CD4-positive, CD25-positive, alpha-beta regulatory T cell (primary cell): ENCODE results near the gene TMEM272. TPM values are rescaled to one million over a fixed set of nuclear protein-coding genes. Genes with fewer than 3 reads are reported as not detected.

Source experiments
- ATAC-seq, 2 donors: fragments of 150-1000 bp; cut with Tn5 transposase; one replicate each; pipeline ENCODE4 v1.10.0; 2021; ENCODE audit warnings: low read depth in 2 of 2, moderate number of reproducible peaks in 2 of 2, moderate library complexity in 1 of 2
- DNase-seq, 3 donors: peaks; one replicate each; pipeline versions ENCODE4 v3.0.0 to v3.0.0-alpha.2; 2012 to 2022; ENCODE audit warnings: mixed read lengths in 1 of 3
- H3K27ac ChIP-seq: one replicate; pipeline ENCODE4 v1.7.0; 2013; ENCODE audit warnings: mild to moderate bottlenecking, low read length; ENCODE audit not compliant: insufficient read depth, poor library complexity, severe bottlenecking
- H3K27me3 ChIP-seq: one replicate; pipeline ENCODE4 v1.7.0; 2013; ENCODE audit warnings: low read length; ENCODE audit not compliant: control insufficient read depth, insufficient read depth
- H3K36me3 ChIP-seq: one replicate; pipeline ENCODE4 v1.7.0; 2013; ENCODE audit warnings: mild to moderate bottlenecking, low read length, moderate library complexity; ENCODE audit not compliant: control insufficient read depth, insufficient read depth
- H3K4me1 ChIP-seq: 2 replicates; pipeline ENCODE4 v1.7.0; 2013; ENCODE audit warnings: mild to moderate bottlenecking, low read length; ENCODE audit not compliant: insufficient read depth, control insufficient read depth, poor library complexity, severe bottlenecking
- H3K4me3 ChIP-seq: one replicate; pipeline ENCODE4 v1.7.0; 2013; ENCODE audit warnings: low read depth, mild to moderate bottlenecking, low read length, moderate library complexity
- H3K9me3 ChIP-seq, 2 experiments: 1 replicate in 1 of 2; 2 replicates in 1 of 2; pipeline ENCODE4 v1.7.0; 2013; ENCODE audit warnings: low read length in 2 of 2, mild to moderate bottlenecking in 1 of 2, moderate library complexity in 1 of 2; ENCODE audit not compliant: control insufficient read depth in 2 of 2
- H3K27ac Mint-ChIP-seq, 3 donors: one replicate each; pipeline ENCODE4 v1.8.0; 2020 to 2022; ENCODE audit warnings: mild to moderate bottlenecking in 3 of 3, mixed read lengths in 3 of 3, moderate library complexity in 2 of 3
- H3K27me3 Mint-ChIP-seq: one replicate; pipeline ENCODE4 v1.8.0; 2022; ENCODE audit warnings: mild to moderate bottlenecking, mixed read lengths
- H3K36me3 Mint-ChIP-seq: one replicate; pipeline ENCODE4 v1.8.0; 2020; ENCODE audit warnings: mixed read lengths
- H3K4me1 Mint-ChIP-seq, 4 donors: one replicate each; pipeline ENCODE4 v1.8.0; 2020 to 2022; ENCODE audit warnings: mixed read lengths in 4 of 4, mild to moderate bottlenecking in 1 of 4
- H3K4me3 Mint-ChIP-seq, 4 donors: one replicate each; pipeline ENCODE4 v1.8.0; 2020 to 2022; ENCODE audit warnings: mild to moderate bottlenecking in 4 of 4, mixed read lengths in 4 of 4, moderate library complexity in 3 of 4
- H3K9me3 Mint-ChIP-seq, 7 donors: one replicate each; pipeline ENCODE4 v1.8.0; 2020 to 2022; ENCODE audit warnings: mixed read lengths in 7 of 7, mild to moderate bottlenecking in 3 of 7, moderate library complexity in 2 of 7
- polyA plus RNA-seq, 4 donors: library from polyadenylated mRNA; unstranded; fragments of 300-500 nt; fragmentation: Illumina TruSeq; gene quantifications; one replicate each; pipeline ENCODE4 v1.2.3, GENCODE V29; 2021
- total RNA-seq: library from RNA; stranded (reverse); gene quantifications from one replicate; pipeline ENCODE4 v1.2.3, GENCODE V29; 2022

TMEM272 gene
- total and polyA plus RNA-seq, 5 donors from 2014 or later, result 0.13 to 3.3 (median 0.32) TPM; not detected in 1

GRCh38 chr13:51817717-51818116 is 27.3 kb downstream of the TMEM272 start:
- Mint-ChIP-seq H3K27ac (peak overlapping the region; percentile 96 to 98 (median 97)), H3K9me3 (no peaks in the 10 kb centered on the region), H3K4me3 (peak overlapping the region in 3 of 4 donors; percentile 41 to 87 (median 69)), H3K27me3 (no peaks in the 10 kb centered on the region), H3K4me1 (peaks cover 30 to 98% (median 73%) of the 10 kb centered on the region in 4 donors), H3K36me3 (peaks cover 28% of the 10 kb centered on the region)
- H3K36me3 ChIP-seq, result peaks cover 4% of the 10 kb centered on the region
- ATAC-seq, result no peak
- no peak for DNase-seq
- H3K27me3 ChIP-seq, result no peaks in the 10 kb centered on the region
- H3K9me3 ChIP-seq, result no peaks in the 10 kb centered on the region
- H3K4me1 ChIP-seq, result peaks cover 63% of the 10 kb centered on the region
- no peak overlapping the region for H3K27ac ChIP-seq
- H3K4me3 ChIP-seq, result no peak overlapping the region

DNA sequence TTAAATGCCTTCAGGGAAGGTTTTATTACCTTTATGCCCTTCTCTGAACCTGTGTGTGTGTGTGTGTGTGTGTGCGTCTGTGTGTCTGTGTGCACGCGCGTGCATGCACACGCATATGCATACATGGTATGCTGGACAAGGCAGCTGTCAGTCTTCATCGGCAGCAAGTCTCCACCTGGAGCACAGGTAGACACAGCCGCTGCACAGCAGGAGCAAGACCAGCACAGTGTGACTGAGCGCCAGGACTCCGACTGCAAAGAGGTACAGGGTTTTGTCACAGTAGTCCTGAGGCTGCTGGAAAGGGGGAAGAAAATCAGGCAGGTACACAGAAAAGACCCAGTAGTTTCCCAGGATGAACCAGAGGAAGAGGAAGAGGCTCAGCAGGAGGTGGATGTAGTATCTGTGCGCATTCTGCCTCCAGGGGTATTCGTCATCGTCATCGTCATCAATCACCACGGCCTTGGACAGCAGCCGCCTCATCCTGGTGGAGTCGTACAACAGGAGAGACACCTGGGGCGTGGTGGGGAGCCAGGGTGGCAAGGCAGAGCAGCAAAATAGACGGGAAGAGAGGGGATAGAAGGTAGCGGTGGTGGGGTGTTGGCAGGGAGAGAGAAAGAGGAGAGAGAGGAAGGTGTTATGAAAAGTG is 28.2 kb downstream of the TMEM272 start:
- H3K27me3 ChIP-seq, result no peaks in the 10 kb centered on the region
- Mint-ChIP-seq H3K27me3 (no peaks in the 10 kb centered on the region), H3K9me3 (no peaks in the 10 kb centered on the region), H3K27ac (peak overlapping the region; percentile 66 to 98 (median 97)), H3K4me3 (peak overlapping the region in 3 of 4 donors; percentile 41 to 83 (median 74)), H3K4me1 (peaks cover 27 to 96% (median 68%) of the 10 kb centered on the region in 4 donors), H3K36me3 (peaks cover 28% of the 10 kb centered on the region)
- ATAC-seq (no peak), DNase-seq (no peak)
- no peak overlapping the region for H3K27ac ChIP-seq
- peaks cover 10% of the 10 kb centered on the region for H3K36me3 ChIP-seq
- no peak overlapping the region for H3K4me3 ChIP-seq
- H3K9me3 ChIP-seq, result no peaks in the 10 kb centered on the region
- H3K4me1 ChIP-seq, result peaks cover 53% of the 10 kb centered on the region

DNA sequence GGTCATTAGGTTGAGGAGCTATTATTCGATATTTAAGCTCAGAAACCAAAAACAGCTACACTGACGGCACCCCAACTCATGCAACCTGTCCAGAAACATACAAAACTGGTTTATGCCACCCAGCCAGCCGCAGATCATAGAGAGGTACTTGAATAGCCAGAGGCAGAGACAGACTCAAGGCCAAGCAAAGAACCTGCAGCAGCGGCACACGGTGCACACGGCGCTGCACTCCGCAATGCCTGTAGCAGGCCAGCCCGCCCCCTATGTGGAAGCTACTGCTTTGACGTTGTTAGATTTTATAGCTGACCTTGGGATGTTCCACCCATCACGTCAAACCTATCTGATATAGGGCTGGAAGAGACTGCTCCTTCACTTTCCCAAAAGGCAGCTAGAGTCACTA is 29.1 kb downstream of the TMEM272 start:
- Mint-ChIP-seq H3K36me3 (peaks cover 28% of the 10 kb centered on the region), H3K27me3 (no peaks in the 10 kb centered on the region), H3K27ac (peak overlapping the region; percentile 88 to 98 (median 93)), H3K9me3 (no peaks in the 10 kb centered on the region), H3K4me3 (peak overlapping the region; percentile 34 to 83 (median 58)), H3K4me1 (peaks cover 19 to 90% (median 61%) of the 10 kb centered on the region in 4 donors)
- ATAC-seq, result no peak
- DNase-seq, result no peak
- H3K4me3 ChIP-seq, result peak overlapping the region; percentile 58
- H3K27ac ChIP-seq, result peak overlapping the region; percentile 56
- peaks cover 44% of the 10 kb centered on the region for H3K4me1 ChIP-seq
- peaks cover 12% of the 10 kb centered on the region for H3K36me3 ChIP-seq
- no peaks in the 10 kb centered on the region for H3K27me3 ChIP-seq
- H3K9me3 ChIP-seq, result no peaks in the 10 kb centered on the region

DNA sequence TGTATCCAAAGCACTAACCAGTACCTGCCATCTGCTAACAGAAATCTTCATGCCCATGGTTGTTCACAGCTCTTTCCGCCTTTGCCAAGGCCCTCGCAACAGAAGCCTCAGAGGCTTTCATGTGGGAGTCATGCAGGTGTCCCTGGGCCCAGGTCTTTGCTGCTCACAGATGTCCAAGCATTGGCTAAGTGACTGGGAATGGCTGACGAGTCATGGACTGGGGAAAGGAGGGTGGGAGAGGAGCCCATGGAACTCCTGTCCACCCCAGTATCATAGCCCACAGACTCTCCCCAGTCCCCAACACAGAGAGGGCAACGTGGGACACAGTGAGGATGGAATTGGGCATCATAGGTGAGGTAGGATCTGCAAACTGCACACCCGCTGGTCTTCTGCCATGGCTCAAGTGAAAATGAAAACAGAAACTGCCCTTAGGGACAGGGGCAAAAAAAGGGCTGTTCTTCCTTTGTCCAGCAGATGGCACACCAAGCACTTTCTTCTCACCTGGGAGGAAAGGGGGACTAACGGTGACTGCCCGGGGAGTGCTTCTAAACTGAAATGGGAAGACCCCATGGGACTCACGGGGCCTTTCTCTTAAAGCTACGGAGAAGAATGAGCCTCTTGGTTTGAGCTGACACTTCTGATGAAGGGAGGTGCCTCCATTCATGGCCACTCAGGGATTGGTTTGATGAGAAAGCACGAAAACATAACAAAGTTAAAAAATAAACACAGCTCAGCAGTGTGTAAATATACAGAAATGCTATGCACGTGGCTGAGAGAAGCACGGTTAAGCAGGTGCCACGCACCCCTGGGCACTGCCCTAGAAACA is 29.9 kb downstream of the TMEM272 start:
- H3K4me1 ChIP-seq, result peaks cover 36% of the 10 kb centered on the region
- Mint-ChIP-seq H3K27ac (peak overlapping the region; percentile 88 to 98 (median 93)), H3K4me3 (peak overlapping the region; percentile 3 to 83 (median 58)), H3K4me1 (peaks cover 14 to 82% (median 53%) of the 10 kb centered on the region in 4 donors), H3K36me3 (peaks cover 28% of the 10 kb centered on the region), H3K27me3 (no peaks in the 10 kb centered on the region), H3K9me3 (no peaks in the 10 kb centered on the region)
- DNase-seq, result peak; percentile 62 to 88 (median 79)
- H3K4me3 ChIP-seq, result peak overlapping the region; percentile 58
- peak overlapping the region; percentile 56 for H3K27ac ChIP-seq
- H3K27me3 ChIP-seq, result no peaks in the 10 kb centered on the region
- H3K9me3 ChIP-seq, result no peaks in the 10 kb centered on the region
- ATAC-seq, result peak; percentile 70 to 77
- peaks cover 13% of the 10 kb centered on the region for H3K36me3 ChIP-seq

DNA sequence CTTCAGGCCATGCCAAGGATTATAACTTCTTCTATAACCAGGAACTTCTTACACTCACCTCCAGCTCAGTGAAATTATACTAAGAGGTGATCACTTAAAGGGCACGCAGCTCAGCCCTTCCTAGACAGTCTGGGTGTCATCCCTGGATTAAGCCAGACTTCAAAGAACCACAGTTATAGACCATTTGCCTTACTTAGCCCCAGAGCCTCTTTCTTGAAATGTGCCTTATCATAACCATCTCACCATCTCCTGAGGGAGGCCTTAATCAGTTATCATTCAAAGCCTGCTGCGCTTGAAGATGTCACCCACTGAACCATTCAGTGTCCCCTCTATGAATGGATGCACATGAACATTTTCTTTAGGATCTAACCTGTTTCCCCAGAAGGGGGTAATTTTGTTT is 30.9 kb downstream of the TMEM272 start:
- Histone ChIP-seq H3K4me1 (peaks cover 26% of the 10 kb centered on the region), H3K9me3 (no peaks in the 10 kb centered on the region), H3K27me3 (no peaks in the 10 kb centered on the region), H3K36me3 (peaks cover 18% of the 10 kb centered on the region), H3K4me3 (no peak overlapping the region), H3K27ac (no peak overlapping the region)
- H3K4me1 Mint-ChIP-seq, result peaks cover 12 to 72% (median 48%) of the 10 kb centered on the region in 4 donors
- peak overlapping the region in 1 of 3 donors; percentile 98 for H3K27ac Mint-ChIP-seq
- peak overlapping the region in 1 of 4 donors; percentile 14 for H3K4me3 Mint-ChIP-seq
- no peaks in the 10 kb centered on the region for H3K27me3 Mint-ChIP-seq
- peaks cover 0 to 2% (median 0%) of the 10 kb centered on the region in 7 donors for H3K9me3 Mint-ChIP-seq
- H3K36me3 Mint-ChIP-seq, result peaks cover 37% of the 10 kb centered on the region
- no peak for ATAC-seq
- DNase-seq, result no peak

- peaks cover 12% of the 10 kb centered on the region for H3K4me1 ChIP-seq
- H3K4me3 Mint-ChIP-seq, result no peak overlapping the region
These were observed 33.0 kb downstream of the TMEM272 start for GRCh38 chr13:51811920-51812451.

DNA sequence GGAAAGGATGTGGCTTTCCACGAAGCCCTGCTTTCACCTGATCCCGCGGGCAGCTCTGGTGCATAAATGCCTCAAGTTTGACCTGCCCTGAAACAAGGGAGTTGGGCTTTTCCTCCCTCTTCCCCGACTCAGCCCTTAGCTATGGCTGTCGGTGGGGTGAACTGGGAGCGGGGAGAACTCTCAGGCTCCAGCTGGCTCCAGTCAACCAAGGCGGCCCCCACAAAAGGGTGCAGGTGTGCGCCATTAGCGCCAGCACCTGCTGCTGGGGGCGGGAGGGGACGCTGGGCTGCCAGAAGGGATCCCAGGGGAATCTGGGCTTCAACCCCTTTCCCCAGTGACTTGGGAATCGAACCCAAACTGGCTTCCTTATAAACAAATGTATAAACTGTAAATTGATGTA is 33.9 kb downstream of the TMEM272 start:
- Histone ChIP-seq H3K36me3 (peaks cover 14% of the 10 kb centered on the region), H3K9me3 (no peaks in the 10 kb centered on the region), H3K4me1 (peaks cover 17% of the 10 kb centered on the region), H3K27ac (no peak overlapping the region), H3K27me3 (no peaks in the 10 kb centered on the region), H3K4me3 (no peak overlapping the region)
- Mint-ChIP-seq H3K36me3 (peaks cover 28% of the 10 kb centered on the region), H3K27me3 (no peaks in the 10 kb centered on the region), H3K4me1 (peaks cover 12 to 62% (median 29%) of the 10 kb centered on the region in 4 donors), H3K9me3 (peaks cover 0 to 3% (median 0%) of the 10 kb centered on the region in 7 donors), H3K4me3 (no peak overlapping the region), H3K27ac (no peak overlapping the region)
- no peak for ATAC-seq
- DNase-seq, result no peak

More at GRCh38 chr13:51811920-51812451, 33.0 kb downstream of the TMEM272 start:
- H3K9me3 ChIP-seq, result no peaks in the 10 kb centered on the region
- Mint-ChIP-seq H3K4me1 (peaks cover 12 to 62% (median 38%) of the 10 kb centered on the region in 4 donors), H3K9me3 (peaks cover 0 to 3% (median 0%) of the 10 kb centered on the region in 7 donors), H3K27ac (peak overlapping the region; percentile 62 to 72 (median 62)), H3K36me3 (peaks cover 35% of the 10 kb centered on the region), H3K27me3 (no peaks in the 10 kb centered on the region)
- peaks cover 18% of the 10 kb centered on the region for H3K36me3 ChIP-seq
- no peak overlapping the region for H3K4me3 ChIP-seq
- H3K27me3 ChIP-seq, result no peaks in the 10 kb centered on the region
- ATAC-seq (peak in 1 of 2 donors; percentile 5), DNase-seq (no peak)
- no peak overlapping the region for H3K27ac ChIP-seq
